Suppressor macrophage treated with lipopolysaccharide for 4 hours (primary cell): Measurements from ENCODE around the gene LYL1.
"Not testable (repeated sequence)": the region's sequence is repeated elsewhere in the genome, so short reads cannot be mapped to it uniquely, and the experiment has no call there.

Source experiments
- DNase-seq: peaks from one replicate; pipeline ENCODE4 v3.0.0-alpha.2; 2020

LYL1 gene

GRCh38 chr19:13102666-13103580 lies at the start of gene LYL1:
Gene LYL1 (minus strand): TSS chr19:13102858. CDS start chr19:13101171, 1,687 bp downstream.
- DNase-seq = peak; percentile 73

GRCh38 chr19:13151605-13152355 lies 49.1 kb upstream of the LYL1 start:
- peak; percentile 99 for DNase-seq

GRCh38 chr19:13150931-13151604 lies 48.4 kb upstream of the LYL1 start:
- DNase-seq = no peak

- DNase-seq = peak; percentile 98
These were observed 47.7 kb upstream of the LYL1 start, which contains the start of the genes IER2 and STX10 for GRCh38 chr19:13150187-13150930. Gene IER2 (plus strand): TSS chr19:13150411. CDS start chr19:13153187, 2,776 bp downstream. Gene STX10 (minus strand): TSS chr19:13150375. CDS start chr19:13150173, 202 bp downstream.

GRCh38 chr19:13149628-13150186 lies 47.0 kb upstream of the LYL1 start:
- DNase-seq = peak; percentile 42

- DNase-seq = not testable (repeated sequence)
These were observed 46.5 kb upstream of the LYL1 start for GRCh38 chr19:13149173-13149627.

- DNase-seq = peak; percentile 90
These were observed 44.3 kb upstream of the LYL1 start for GRCh38 chr19:13146763-13147563.

GRCh38 chr19:13139633-13140311 lies 37.1 kb upstream of the LYL1 start:
- no peak for DNase-seq

GRCh38 chr19:13138916-13139198 lies 36.2 kb upstream of the LYL1 start:
- no peak for DNase-seq

- DNase-seq = no peak
These were observed 35.7 kb upstream of the LYL1 start for GRCh38 chr19:13138171-13138915.

- no peak for DNase-seq
These were observed 34.7 kb upstream of the LYL1 start for GRCh38 chr19:13137290-13137794.

- DNase-seq = no peak
These were observed 32.7 kb upstream of the LYL1 start for GRCh38 chr19:13135068-13136062.

GRCh38 chr19:13134626-13135025 lies 32.0 kb upstream of the LYL1 start:
- no peak for DNase-seq

GRCh38 chr19:13133241-13133870 lies 30.7 kb upstream of the LYL1 start:
- no peak for DNase-seq

GRCh38 chr19:13132471-13133180 lies 30.0 kb upstream of the LYL1 start:
- no peak for DNase-seq

GRCh38 chr19:13130886-13131490 lies 28.3 kb upstream of the LYL1 start:
- no peak for DNase-seq

GRCh38 chr19:13129384-13129783 lies 26.7 kb upstream of the LYL1 start:
- DNase-seq = no peak
